HepG2 (cell line): ENCODE data around the gene C22orf39. TPM values are rescaled to one million over a fixed set of nuclear protein-coding genes. Genes with fewer than 3 reads are reported as not detected.

Experiments used
- CSRNP1 ChIP-seq: sonication (generic); formaldehyde crosslinking; IDR thresholded peaks from 2 replicates; pipeline ENCODE4 v1.8.1; 2023; ENCODE audit warnings: mild to moderate bottlenecking, missing genetic modification reagents
- ELF3 ChIP-seq: IDR thresholded peaks from 2 replicates; pipeline ENCODE4 v1.6.1; 2016; ENCODE audit warnings: missing genetic modification reagents, missing compliant biosample characterization
- FIP1L1 ChIP-seq: fragments of 200-400 bp; formaldehyde crosslinking; IDR thresholded peaks from 2 replicates; pipeline ENCODE4 v1.6.1; 2018; ENCODE audit warnings: low read depth, mild to moderate bottlenecking, low read length, moderate library complexity, borderline replicate concordance; ENCODE audit not compliant: insufficient read depth
- FOXC1 ChIP-seq: sonication (generic); formaldehyde crosslinking; IDR thresholded peaks from 2 replicates; pipeline ENCODE4 v1.8.0; 2022; ENCODE audit warnings: mild to moderate bottlenecking, missing genetic modification reagents, borderline replicate concordance
- GLMP ChIP-seq: sonication (generic); formaldehyde crosslinking; IDR thresholded peaks from 2 replicates; pipeline ENCODE4 v1.9.0; 2021; ENCODE audit warnings: missing genetic modification reagents, mild to moderate bottlenecking, borderline replicate concordance
- KLF15 ChIP-seq: sonication (generic); formaldehyde crosslinking; IDR thresholded peaks from 2 replicates; pipeline ENCODE4 v1.8.1; 2023; ENCODE audit warnings: borderline replicate concordance, mild to moderate bottlenecking, inconsistent platforms, missing genetic modification reagents, mixed read lengths
- MIER3 ChIP-seq: IDR thresholded peaks from 2 replicates; pipeline ENCODE4 v1.6.1; 2016; ENCODE audit warnings: missing compliant biosample characterization, borderline replicate concordance
- NFAT5 ChIP-seq: sonication (generic); formaldehyde crosslinking; IDR thresholded peaks from 2 replicates; pipeline ENCODE4 v1.4.0; 2020; ENCODE audit warnings: missing genetic modification reagents
- PITX1 ChIP-seq: sonication (generic); formaldehyde crosslinking; IDR thresholded peaks from 2 replicates; pipeline ENCODE4 v1.5.1; 2020; ENCODE audit warnings: mild to moderate bottlenecking, missing genetic modification reagents
- RAD51 ChIP-seq: fragments of 450-650 bp; IDR thresholded peaks from 2 replicates; pipeline ENCODE4 v1.6.1; 2016; ENCODE audit warnings: borderline replicate concordance
- RNF219 ChIP-seq: sonication (generic); formaldehyde crosslinking; IDR thresholded peaks from 2 replicates; pipeline ENCODE4 v1.5.0; 2020; ENCODE audit warnings: mild to moderate bottlenecking, missing genetic modification reagents
- SMAD9 ChIP-seq: sonication (generic); formaldehyde crosslinking; IDR thresholded peaks from 2 replicates; pipeline ENCODE4 v1.5.1; 2020; ENCODE audit warnings: mild to moderate bottlenecking, missing genetic modification reagents
- SMC3 ChIP-seq: IDR thresholded peaks from 2 replicates; pipeline ENCODE4 v1.6.1; 2011; ENCODE audit warnings: low read length, improper control_type of control experiment
- SRY ChIP-seq: sonication (generic); formaldehyde crosslinking; IDR thresholded peaks from 2 replicates; pipeline ENCODE4 v1.8.0; 2022; ENCODE audit warnings: mild to moderate bottlenecking, missing genetic modification reagents
- ZNF672 ChIP-seq: sonication (generic); formaldehyde crosslinking; IDR thresholded peaks from 2 replicates; pipeline ENCODE4 v1.8.1; 2022; ENCODE audit warnings: missing genetic modification reagents
- ZNF678 ChIP-seq: sonication (generic); formaldehyde crosslinking; IDR thresholded peaks from 2 replicates; pipeline ENCODE4 v1.4.0; 2020; ENCODE audit warnings: mild to moderate bottlenecking, missing genetic modification reagents
- ZNF784 ChIP-seq: sonication (generic); formaldehyde crosslinking; IDR thresholded peaks from 2 replicates; pipeline ENCODE4 v1.5.1; 2020; ENCODE audit warnings: missing genetic modification reagents, mild to moderate bottlenecking, borderline replicate concordance
- polyA plus RNA-seq, 8 experiments: library from polyadenylated mRNA; depleted of rRNA in 3 of 8; stranded (reverse) in 7 of 8; unstranded in 1 of 8; fragments of >200 nt; fragmentation: Illumina TruSeq in 4 of 8; extraction: Trizol in 4 of 8; gene quantifications; 2 replicates each; pipeline versions ENCODE4 v1.2.1 to v1.2.3, GENCODE V29; 2011 to 2016; ENCODE audit warnings: low read depth in 4 of 8, missing spikeins in 1 of 8, mixed read lengths in 1 of 8; ENCODE audit not compliant: insufficient read depth in 1 of 8
- total RNA-seq, 5 experiments: library from RNA; depleted of rRNA; stranded (reverse); fragments of >200 nt; fragmentation: Illumina TruSeq; extraction: Trizol; gene quantifications; 2 replicates each; pipeline ENCODE4 v1.2.3, GENCODE V29; 2016; ENCODE audit warnings: low read depth in 1 of 5

C22orf39 gene
- total and polyA plus RNA-seq, 2 of the 13 experiments (the other 11 are each of a cell fraction or from before 2014, with no cell fraction given) = 23.4 to 26.4 TPM

GRCh38 chr22:19430890-19431541, 16.5 kb downstream of the C22orf39 start (continued):
- 0 out of 2 replicates have a peak, but pooled peaks have one; percentile 57 for TF ChIP-seq NFAT5
- no peak for TF ChIP-seq MIER3 (CRISPR knock-in tag)
- TF ChIP-seq SRY (CRISPR knock-in tag) = peak; percentile 71; the same call in 1 of the 2 replicates
- no peak for TF ChIP-seq RAD51
- TF ChIP-seq KLF15 = 0 out of 2 replicates have a peak, but pooled peaks have one; percentile 53
- TF ChIP-seq FIP1L1 = no peak
- TF ChIP-seq ZNF678 (CRISPR knock-in tag) = no peak
- TF ChIP-seq SMC3 = no peak
- TF ChIP-seq SMAD9 (CRISPR knock-in tag) = no peak
- no peak for TF ChIP-seq ZNF672 (CRISPR knock-in tag)
- peak; percentile 79; the same call in 1 of the 2 replicates for TF ChIP-seq CSRNP1
- TF ChIP-seq ELF3 (CRISPR knock-in tag) = 0 out of 2 replicates have a peak, but pooled peaks have one; percentile 30
- TF ChIP-seq PITX1 (CRISPR knock-in tag) = peak; percentile 60; the same call in 1 of the 2 replicates
- TF ChIP-seq RNF219 (CRISPR knock-in tag) = no peak
- no peak for TF ChIP-seq GLMP (CRISPR knock-in tag)
- peak; percentile 75; the same call in 1 of the 2 replicates for TF ChIP-seq FOXC1 (CRISPR knock-in tag)
- TF ChIP-seq ZNF784 (CRISPR knock-in tag) = no peak
